Left ventricle myocardium inferior (tissue), 1 donor: ENCODE measurements around the gene FBXW2. TPM values are rescaled to one million over a fixed set of nuclear protein-coding genes. Genes with fewer than 3 reads are reported as not detected.

ENCODE experiments used
- DNase-seq: peaks from one replicate; pipeline ENCODE4 v3.0.0-alpha.2; 2020
- H3K27ac ChIP-seq: fragments of 200-600 bp; replicated peaks from 2 replicates; pipeline ENCODE4 v1.8.0; 2021
- H3K27me3 ChIP-seq: fragments of 200-600 bp; 2 replicates; pipeline ENCODE4 v1.8.0; 2021; ENCODE audit warnings: low read depth
- H3K36me3 ChIP-seq: fragments of 200-600 bp; 2 replicates; pipeline ENCODE4 v1.8.0; 2021
- H3K4me1 ChIP-seq: fragments of 200-600 bp; 2 replicates; pipeline ENCODE4 v1.8.0; 2021
- H3K4me3 ChIP-seq: fragments of 200-600 bp; 2 replicates; pipeline ENCODE4 v1.8.0; 2021; ENCODE audit warnings: mild to moderate bottlenecking, moderate library complexity
- H3K9me3 ChIP-seq: fragments of 200-600 bp; replicated peaks from 2 replicates; pipeline ENCODE4 v1.8.0; 2021
- intact Hi-C: fragments of 100-400 bp; cut with micrococcal nuclease; formaldehyde crosslinking; loops from one replicate; pipeline ENCODE4 v1.11.0; 2022
- total RNA-seq: library from RNA; stranded (reverse); fragmentation: NEBNext Ultra II Directional; extraction: Animal tissue kit (Norgen Biotek cat#: 25700); gene quantifications from one replicate; pipeline ENCODE4 v1.2.1, GENCODE V29; 2021
- TF ChIP-seq, protein P1 (sequence below): fragments of 200-600 bp; IDR thresholded peaks from 2 replicates; pipeline ENCODE4 v1.8.0; 2021; ENCODE audit warnings: antibody characterized with exemption, mild to moderate bottlenecking, borderline replicate concordance
- donor health status: DM: no; HTN: yes; CAD: no; lungs with severe emphysema.

The FBXW2 gene
- total RNA-seq, 1 donor from 2014 or later = 41.3 TPM

DNA sequence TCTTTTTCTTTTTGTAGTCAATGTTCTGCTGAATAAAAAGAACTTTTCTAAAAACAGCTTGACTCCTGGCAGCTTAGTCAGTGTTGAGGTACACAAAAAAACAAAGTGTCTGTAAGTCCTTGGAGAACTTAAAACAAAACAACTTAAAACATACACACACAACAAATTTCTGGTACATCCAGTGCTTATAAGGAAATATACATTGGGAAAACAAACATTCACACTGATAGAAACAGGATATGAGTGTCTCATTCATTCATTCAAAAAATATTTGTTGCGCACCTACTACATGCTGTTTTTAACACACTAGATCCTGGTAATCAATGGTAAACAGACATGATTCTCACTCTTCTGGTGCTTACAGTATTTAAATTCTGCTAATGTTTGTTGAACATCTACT, 51.5 kb downstream of the FBXW2 start:
- no peaks in the 10 kb centered on the region for H3K4me1 ChIP-seq
- TF ChIP-seq, protein P1, sequence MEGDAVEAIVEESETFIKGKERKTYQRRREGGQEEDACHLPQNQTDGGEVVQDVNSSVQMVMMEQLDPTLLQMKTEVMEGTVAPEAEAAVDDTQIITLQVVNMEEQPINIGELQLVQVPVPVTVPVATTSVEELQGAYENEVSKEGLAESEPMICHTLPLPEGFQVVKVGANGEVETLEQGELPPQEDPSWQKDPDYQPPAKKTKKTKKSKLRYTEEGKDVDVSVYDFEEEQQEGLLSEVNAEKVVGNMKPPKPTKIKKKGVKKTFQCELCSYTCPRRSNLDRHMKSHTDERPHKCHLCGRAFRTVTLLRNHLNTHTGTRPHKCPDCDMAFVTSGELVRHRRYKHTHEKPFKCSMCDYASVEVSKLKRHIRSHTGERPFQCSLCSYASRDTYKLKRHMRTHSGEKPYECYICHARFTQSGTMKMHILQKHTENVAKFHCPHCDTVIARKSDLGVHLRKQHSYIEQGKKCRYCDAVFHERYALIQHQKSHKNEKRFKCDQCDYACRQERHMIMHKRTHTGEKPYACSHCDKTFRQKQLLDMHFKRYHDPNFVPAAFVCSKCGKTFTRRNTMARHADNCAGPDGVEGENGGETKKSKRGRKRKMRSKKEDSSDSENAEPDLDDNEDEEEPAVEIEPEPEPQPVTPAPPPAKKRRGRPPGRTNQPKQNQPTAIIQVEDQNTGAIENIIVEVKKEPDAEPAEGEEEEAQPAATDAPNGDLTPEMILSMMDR = no peak
- no peak overlapping the region for H3K4me3 ChIP-seq
- intact Hi-C loops = no loop called here
- no peaks in the 10 kb centered on the region for H3K9me3 ChIP-seq
- H3K27me3 ChIP-seq = no peaks in the 10 kb centered on the region
- DNase-seq = no peak
- no peaks in the 10 kb centered on the region for H3K36me3 ChIP-seq
- no peak overlapping the region for H3K27ac ChIP-seq

GRCh38 chr9:120741191-120741590, 52.0 kb downstream of the FBXW2 start:
- no peak overlapping the region for H3K4me3 ChIP-seq
- no peaks in the 10 kb centered on the region for H3K4me1 ChIP-seq
- intact Hi-C loops = no loop called here
- no peaks in the 10 kb centered on the region for H3K27me3 ChIP-seq
- no peaks in the 10 kb centered on the region for H3K36me3 ChIP-seq
- no peak for DNase-seq
- H3K9me3 ChIP-seq = no peaks in the 10 kb centered on the region
- no peak overlapping the region for H3K27ac ChIP-seq
- TF ChIP-seq, protein P1 = no peak

DNA sequence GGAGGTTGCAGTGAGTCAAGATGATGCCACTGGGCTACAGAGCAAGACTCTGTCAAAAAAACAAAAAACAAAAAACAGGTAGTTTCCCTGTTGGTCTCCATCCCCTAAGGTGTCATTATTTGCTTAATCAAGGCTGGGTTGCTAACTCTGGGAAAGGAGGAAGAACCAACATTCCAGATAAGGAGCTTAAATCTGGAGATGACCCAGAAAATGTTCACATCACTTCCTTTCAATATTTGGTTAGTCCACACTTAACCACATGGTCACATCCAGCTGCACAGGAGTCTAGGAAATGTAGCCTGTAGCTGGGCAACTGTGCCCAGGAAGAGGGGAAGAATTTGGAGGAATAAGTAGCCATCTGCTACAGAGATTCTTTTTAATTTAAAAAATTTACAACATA, 53.1 kb downstream of the FBXW2 start:
- TF ChIP-seq, protein P1 = no peak
- Histone ChIP-seq H3K27me3 (no peaks in the 10 kb centered on the region), H3K4me1 (peaks cover 5% of the 10 kb centered on the region), H3K9me3 (no peaks in the 10 kb centered on the region), H3K4me3 (no peak overlapping the region), H3K36me3 (no peaks in the 10 kb centered on the region), H3K27ac (no peak overlapping the region)
- DNase-seq = no peak
- intact Hi-C loops = no loop called here

- intact Hi-C loops = loop anchor here (10.0 kb wide), 1 partner anchor 113 kb away; no protein-coding TSS in a partner anchor
- TF ChIP-seq, protein P1 = no peak
- peaks cover 18% of the 10 kb centered on the region for H3K4me1 ChIP-seq
- no peaks in the 10 kb centered on the region for H3K27me3 ChIP-seq
- no peak overlapping the region for H3K4me3 ChIP-seq
- DNase-seq = no peak
- H3K36me3 ChIP-seq = no peaks in the 10 kb centered on the region
- no peak overlapping the region for H3K27ac ChIP-seq
- H3K9me3 ChIP-seq = no peaks in the 10 kb centered on the region
Observed at GRCh38 chr9:120737416-120738165, 55.6 kb downstream of the FBXW2 start.

- Histone ChIP-seq H3K9me3 (no peaks in the 10 kb centered on the region), H3K27ac (no peak overlapping the region), H3K4me1 (peaks cover 25% of the 10 kb centered on the region), H3K36me3 (no peaks in the 10 kb centered on the region), H3K27me3 (no peaks in the 10 kb centered on the region), H3K4me3 (no peak overlapping the region)
- no peak for DNase-seq
- TF ChIP-seq, protein P1 = no peak
- intact Hi-C loops = loop anchor here (10.0 kb wide), 1 partner anchor 112 kb away; no protein-coding TSS in a partner anchor
Observed at GRCh38 chr9:120736881-120737280, 56.3 kb downstream of the FBXW2 start.
